Endothelial cell of umbilical vein (primary cell): ENCODE data around the gene BLZF1. TPM values are rescaled to one million over a fixed set of nuclear protein-coding genes. Genes with fewer than 3 reads are reported as not detected.

Experiments
- BruUV-seq: library from RNA; stranded (reverse); fragments of 400-500 nt; replicated peaks from 2 replicates; lab custom pipeline; 2021; lab: Mats Ljungman, UMichigan
- CTCF ChIA-PET: fragments of 300-600, 350-600 bp; sonication (Branson Sonifier 250); formaldehyde crosslinking; loops from one replicate; lab custom pipeline; 2021; ENCODE audit warnings: antibody characterized with exemption, inconsistent platforms; lab: Charles Lee
- POLR2A ChIA-PET: fragments of 300-600, 350-600 bp; sonication (Branson Sonifier 250); formaldehyde crosslinking; loops from one replicate; lab custom pipeline; 2021; ENCODE audit warnings: antibody characterized with exemption, inconsistent platforms; lab: Charles Lee
- DNase-seq: peaks from one replicate; pipeline ENCODE4 v3.0.0-alpha.2; 2011; ENCODE audit warnings: low read depth, low spot score
- FAIRE-seq: peaks from 2 replicates; lab custom pipeline; 2011; peaks lifted over from hg19 to GRCh38; lab: Jason Lieb, UNC
- H2AFZ ChIP-seq: 2 replicates; pipeline ENCODE4 v1.6.0; 2012; ENCODE audit warnings: low read depth, low read length, control low read depth, inconsistent platforms
- H3K27ac ChIP-seq: 2 replicates; pipeline ENCODE4 v1.5.1; 2011; ENCODE audit warnings: low read depth, mild to moderate bottlenecking, control low read depth, low read length, moderate library complexity; ENCODE audit not compliant: insufficient read depth
- H3K27me3 ChIP-seq, 2 experiments: 2 replicates each; pipeline versions ENCODE4 v1.6.0 to v1.6.1; 2011; ENCODE audit warnings: low read length in 2 of 2, mixed read lengths in 1 of 2; ENCODE audit not compliant: control insufficient read depth in 2 of 2, insufficient read depth in 2 of 2
- H3K36me3 ChIP-seq, 2 experiments: 2 replicates in 1 of 2; 3 replicates in 1 of 2; pipeline ENCODE4 v1.5.1; 2011; ENCODE audit warnings: low read length in 2 of 2, mild to moderate bottlenecking in 1 of 2, moderate library complexity in 1 of 2; ENCODE audit not compliant: control insufficient read depth in 2 of 2, insufficient read depth in 2 of 2; ENCODE audit errors: extremely low read depth in 1 of 2
- H3K4me1 ChIP-seq: 3 replicates; pipeline ENCODE4 v1.5.1; 2011; ENCODE audit warnings: mild to moderate bottlenecking, low read length; ENCODE audit not compliant: control insufficient read depth, insufficient read depth; ENCODE audit errors: extremely low read depth
- H3K4me2 ChIP-seq: 2 replicates; pipeline ENCODE4 v1.6.1; 2011; ENCODE audit warnings: low read length, control low read depth, mixed read lengths; ENCODE audit not compliant: insufficient read depth
- H3K4me3 ChIP-seq, 3 experiments: fragments of 200-600 bp in 1 of 3; sonication (generic), shearing (Covaris generic) in 1 of 3; replicated peaks in 1 of 3; 2 replicates each; pipeline ENCODE4 v1.5.1; 2011 to 2016; ENCODE audit warnings: control low read depth in 3 of 3, low read length in 3 of 3, mild to moderate bottlenecking in 2 of 3, inconsistent platforms in 1 of 3, low read depth in 1 of 3, moderate library complexity in 1 of 3; ENCODE audit not compliant: insufficient read depth in 1 of 3
- H3K79me2 ChIP-seq: 2 replicates; pipeline ENCODE4 v1.6.0; 2012; ENCODE audit warnings: low read length, inconsistent platforms; ENCODE audit not compliant: control insufficient read depth, insufficient read depth
- H3K9ac ChIP-seq: replicated peaks from 2 replicates; pipeline ENCODE3; 2011; ENCODE audit warnings: low read length, control low read depth; ENCODE audit not compliant: insufficient read depth; ENCODE audit errors: extremely low read depth
- H3K9me1 ChIP-seq: replicated peaks from 3 replicates; pipeline ENCODE4 v1.6.0; 2011; ENCODE audit warnings: mild to moderate bottlenecking, low read length; ENCODE audit not compliant: control insufficient read depth, insufficient read depth; ENCODE audit errors: extremely low read depth
- H3K9me3 ChIP-seq: replicated peaks from 2 replicates; pipeline ENCODE4 v1.5.1; 2012; ENCODE audit warnings: low read length, inconsistent platforms; ENCODE audit not compliant: control insufficient read depth, insufficient read depth
- H4K20me1 ChIP-seq: replicated peaks from 2 replicates; pipeline ENCODE3; 2011; ENCODE audit warnings: mild to moderate bottlenecking, low read length; ENCODE audit not compliant: control insufficient read depth, insufficient read depth; ENCODE audit errors: extremely low read depth
- EZH2 ChIP-seq: IDR thresholded peaks from 2 replicates; pipeline ENCODE4 v1.6.1; 2012; ENCODE audit warnings: borderline replicate concordance, low read depth, mild to moderate bottlenecking, moderate library complexity, low read length, inconsistent platforms; ENCODE audit not compliant: severe bottlenecking
- FOS ChIP-seq: IDR thresholded peaks from 2 replicates; pipeline ENCODE4 v1.6.1; 2011; ENCODE audit warnings: mild to moderate bottlenecking, low read length, moderate library complexity, borderline replicate concordance; ENCODE audit not compliant: insufficient read depth
- GATA2 ChIP-seq: IDR thresholded peaks from 2 replicates; pipeline ENCODE4 v1.7.0; 2011; ENCODE audit warnings: low read depth, mild to moderate bottlenecking, moderate library complexity, mixed read lengths, low read length; ENCODE audit not compliant: insufficient read length, insufficient read depth
- JUN ChIP-seq: IDR thresholded peaks from 2 replicates; pipeline ENCODE4 v1.6.1; 2011; ENCODE audit warnings: borderline replicate concordance, low read depth; ENCODE audit not compliant: insufficient read length, insufficient read depth
- MYC ChIP-seq: IDR thresholded peaks from one replicate; pipeline ENCODE4 v1.6.1; 2011; ENCODE audit warnings: mild to moderate bottlenecking, low read depth, low read length
- POLR2A ChIP-seq: IDR thresholded peaks from 2 replicates; pipeline ENCODE4 v1.6.1; 2012; ENCODE audit warnings: low read depth, mild to moderate bottlenecking, control low read depth, low read length
- POLR2AphosphoS5 ChIP-seq: IDR thresholded peaks from 2 replicates; pipeline ENCODE4 v1.6.1; 2012; ENCODE audit warnings: low read depth, mild to moderate bottlenecking, control low read depth, low read length, moderate library complexity; ENCODE audit not compliant: insufficient read depth
- dilution Hi-C: fragments of 300-500 bp; cut with MboI; formaldehyde crosslinking; loops from one replicate; pipeline ENCODE4 v1.15.0; 2019; ENCODE audit warnings: low sequenced_read_pairs; ENCODE audit not compliant: extremely low pct_ligation_motif_present
- intact Hi-C: fragments of 100-400 bp; cut with micrococcal nuclease; formaldehyde crosslinking; loops from one replicate; pipeline ENCODE4 v1.10.0; 2022
- polyA plus RNA-seq, 4 experiments: library from polyadenylated mRNA; depleted of rRNA in 3 of 4; stranded (reverse) in 3 of 4; unstranded in 1 of 4; fragments of >200 nt; gene quantifications; 2 replicates each; pipeline versions ENCODE4 v1.2.1 to v1.2.3, GENCODE V29; 2011 to 2012; ENCODE audit warnings: missing spikeins in 1 of 4
- total RNA-seq: library from RNA; stranded (reverse); gene quantifications from 2 replicates; pipeline ENCODE4 v1.2.3, GENCODE V29; 2021
- TF ChIP-seq, protein P1 (sequence below), 2 donors: IDR thresholded peaks; 1 replicate in 1 of 2; 2 replicates in 1 of 2; pipeline ENCODE4 v1.5.1; 2011; ENCODE audit warnings: low read length in 2 of 2, mild to moderate bottlenecking in 2 of 2, moderate library complexity in 2 of 2, control low read depth in 1 of 2, inconsistent platforms in 1 of 2, low read depth in 1 of 2; ENCODE audit not compliant: insufficient read depth in 1 of 2; ENCODE audit errors: extremely low read depth in 1 of 2
- TF ChIP-seq, protein P2 (sequence below): IDR thresholded peaks from 2 replicates; pipeline ENCODE4 v1.6.1; 2011; ENCODE audit not compliant: insufficient read depth, insufficient read length

The BLZF1 gene
- total and polyA plus RNA-seq, 2 donors (not counting 3 experiments of a cell fraction or from before 2014, with no cell fraction given): 4.4 to 19.7 TPM

- no TSS peak for BruUV-seq
- dilution Hi-C loops (no loop called here), intact Hi-C loops (loop anchor here (1.0 to 5.0 kb wide), 6 partner anchors 198 to 1006 kb away; no protein-coding TSS in a partner anchor)
- H2AFZ ChIP-seq: no peak overlapping the region
- ChIA-PET CTCF (interaction anchor here (0.6 to 8.7 kb wide), 117 partner anchors 8 to 1006 kb away, joined by 3 to 282 read pairs (median 4); partner anchors contain the start of genes ATP1B1, BLZF1, CCDC181 and DPT), POLR2A (interaction anchor here (0.6 to 0.8 kb wide), 3 partner anchors 13 to 711 kb away, joined by 3 to 10 read pairs (median 10); no protein-coding TSS in a partner anchor)
- no peaks in the 10 kb centered on the region for H3K27me3 ChIP-seq
- H3K36me3 ChIP-seq: no peaks in the 10 kb centered on the region
- no peak for TF ChIP-seq EZH2
- TF ChIP-seq POLR2AphosphoS5: no peak
- TF ChIP-seq, protein P1, sequence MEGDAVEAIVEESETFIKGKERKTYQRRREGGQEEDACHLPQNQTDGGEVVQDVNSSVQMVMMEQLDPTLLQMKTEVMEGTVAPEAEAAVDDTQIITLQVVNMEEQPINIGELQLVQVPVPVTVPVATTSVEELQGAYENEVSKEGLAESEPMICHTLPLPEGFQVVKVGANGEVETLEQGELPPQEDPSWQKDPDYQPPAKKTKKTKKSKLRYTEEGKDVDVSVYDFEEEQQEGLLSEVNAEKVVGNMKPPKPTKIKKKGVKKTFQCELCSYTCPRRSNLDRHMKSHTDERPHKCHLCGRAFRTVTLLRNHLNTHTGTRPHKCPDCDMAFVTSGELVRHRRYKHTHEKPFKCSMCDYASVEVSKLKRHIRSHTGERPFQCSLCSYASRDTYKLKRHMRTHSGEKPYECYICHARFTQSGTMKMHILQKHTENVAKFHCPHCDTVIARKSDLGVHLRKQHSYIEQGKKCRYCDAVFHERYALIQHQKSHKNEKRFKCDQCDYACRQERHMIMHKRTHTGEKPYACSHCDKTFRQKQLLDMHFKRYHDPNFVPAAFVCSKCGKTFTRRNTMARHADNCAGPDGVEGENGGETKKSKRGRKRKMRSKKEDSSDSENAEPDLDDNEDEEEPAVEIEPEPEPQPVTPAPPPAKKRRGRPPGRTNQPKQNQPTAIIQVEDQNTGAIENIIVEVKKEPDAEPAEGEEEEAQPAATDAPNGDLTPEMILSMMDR (IDR thresholded peaks at IDR 0.05; ENCODE audit: extremely low read depth in 1 of 2, insufficient read depth in 1 of 2, low read depth in 1 of 2, low read length in 2 of 2): peak; percentile 40 to 43
- no peaks in the 10 kb centered on the region for H3K4me1 ChIP-seq
- no peaks in the 10 kb centered on the region for H4K20me1 ChIP-seq
- no peaks in the 10 kb centered on the region for H3K9me1 ChIP-seq
- H3K27ac ChIP-seq: no peak overlapping the region
- DNase-seq: peak; percentile 74
- peak; percentile 90 for FAIRE-seq
- H3K9ac ChIP-seq: no peak overlapping the region
- H3K9me3 ChIP-seq: no peaks in the 10 kb centered on the region
- peaks cover 1% of the 10 kb centered on the region for H3K79me2 ChIP-seq
- H3K4me2 ChIP-seq: no peak overlapping the region
- H3K4me3 ChIP-seq: no peak overlapping the region
Measured at GRCh38 chr1:169348383-169349036, 19.5 kb upstream of the BLZF1 start.

DNA sequence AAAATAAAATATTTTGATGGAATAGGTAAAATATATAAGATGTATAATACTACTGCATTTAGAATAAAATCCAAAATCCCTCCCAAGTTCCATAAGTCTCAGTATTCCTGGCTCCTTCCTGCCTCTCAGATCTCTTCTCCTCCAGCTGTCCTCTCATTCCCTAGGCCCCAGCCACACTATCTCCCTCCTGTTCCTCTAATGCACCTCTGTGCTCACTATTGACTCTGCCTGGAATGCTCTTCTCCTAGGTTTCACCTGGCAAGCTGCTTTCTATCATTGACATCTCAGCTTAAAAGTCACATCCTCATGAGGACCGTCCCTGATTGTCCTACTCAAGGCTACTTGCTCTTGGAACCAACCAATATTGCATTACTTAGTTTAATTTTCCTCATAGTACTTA lies 7.6 kb upstream of the BLZF1 start:
- CTCF ChIA-PET: interaction anchor here (0.7 to 4.9 kb wide), 3 partner anchors 11 to 220 kb away, joined by 3 to 33 read pairs (median 3); no protein-coding TSS in a partner anchor
- no peak for FAIRE-seq
- BruUV-seq: no TSS peak

More for the DNA sequence above, 7.6 kb upstream of the BLZF1 start:
- H3K9ac ChIP-seq: no peak overlapping the region
- no peak for DNase-seq
- H2AFZ ChIP-seq: no peak overlapping the region
- POLR2A ChIA-PET: no interaction called here
- H3K4me3 ChIP-seq: no peak overlapping the region
- no peak overlapping the region for H3K4me2 ChIP-seq
- H4K20me1 ChIP-seq: no peaks in the 10 kb centered on the region
- no peaks in the 10 kb centered on the region for H3K9me1 ChIP-seq
- intact Hi-C loops (loop anchor here (10.0 kb wide), 2 partner anchors 434 to 1646 kb away; partner anchors contain the start of gene METTL18), dilution Hi-C loops (no loop called here)
- H3K79me2 ChIP-seq: peaks cover 23% of the 10 kb centered on the region
- H3K4me1 ChIP-seq: peaks cover 14% of the 10 kb centered on the region
- no peaks in the 10 kb centered on the region for H3K36me3 ChIP-seq
- TF ChIP-seq JUN (no peak), FOS (no peak), MYC (no peak), POLR2A (no peak), EZH2 (no peak), POLR2AphosphoS5 (no peak), GATA2 (no peak)
- TF ChIP-seq, protein P2, sequence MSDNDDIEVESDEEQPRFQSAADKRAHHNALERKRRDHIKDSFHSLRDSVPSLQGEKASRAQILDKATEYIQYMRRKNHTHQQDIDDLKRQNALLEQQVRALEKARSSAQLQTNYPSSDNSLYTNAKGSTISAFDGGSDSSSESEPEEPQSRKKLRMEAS: no peak
- TF ChIP-seq, protein P1 (IDR thresholded peaks at IDR 0.05; ENCODE audit: extremely low read depth in 1 of 2, insufficient read depth in 1 of 2, low read depth in 1 of 2, low read length in 2 of 2): no peak
- no peaks in the 10 kb centered on the region for H3K9me3 ChIP-seq
- H3K27me3 ChIP-seq: no peaks in the 10 kb centered on the region
- H3K27ac ChIP-seq: no peak overlapping the region
